GM21825 (cell line): ENCODE results near the gene IFNG-AS1.

ENCODE experiments used
- ATAC-seq: cut with Tn5 transposase; IDR thresholded peaks from one replicate; pipeline ENCODE4 v1.9.1; 2021; ENCODE audit warnings: mild to moderate bottlenecking, moderate library complexity; ENCODE audit not compliant: unreplicated experiment

The IFNG-AS1 gene

GRCh38 chr12:68034567-68034966, 45.3 kb downstream of the IFNG-AS1 start:
- no peak for ATAC-seq

GRCh38 chr12:68036642-68037041, 47.4 kb downstream of the IFNG-AS1 start:
- no peak for ATAC-seq

GRCh38 chr12:68037616-68038255, 48.5 kb downstream of the IFNG-AS1 start:
- no peak for ATAC-seq

GRCh38 chr12:68038650-68039049, 49.4 kb downstream of the IFNG-AS1 start:
- no peak for ATAC-seq

- no peak for ATAC-seq
These were observed 51.3 kb downstream of the IFNG-AS1 start for GRCh38 chr12:68040450-68041075.

GRCh38 chr12:68042212-68042699, 53.0 kb downstream of the IFNG-AS1 start:
- ATAC-seq = peak; percentile 68

GRCh38 chr12:68043435-68043834, 54.2 kb downstream of the IFNG-AS1 start:
- no peak for ATAC-seq

- ATAC-seq = no peak
These were observed 59.5 kb downstream of the IFNG-AS1 start for GRCh38 chr12:68048648-68049297.

GRCh38 chr12:68056300-68056699, 67.1 kb downstream of the IFNG-AS1 start:
- no peak for ATAC-seq

GRCh38 chr12:68063900-68064590, 74.8 kb downstream of the IFNG-AS1 start:
- ATAC-seq = no peak

- no peak for ATAC-seq
These were observed 75.9 kb downstream of the IFNG-AS1 start for GRCh38 chr12:68065163-68065562.

- no peak for ATAC-seq
These were observed 76.4 kb downstream of the IFNG-AS1 start for GRCh38 chr12:68065687-68066086.

GRCh38 chr12:68067762-68068376, 78.6 kb downstream of the IFNG-AS1 start:
- ATAC-seq = no peak

- ATAC-seq = no peak
These were observed 80.0 kb downstream of the IFNG-AS1 start for GRCh38 chr12:68069275-68069674.
